ENCODE data around the gene GSN. TPM values are rescaled to one million over a fixed set of nuclear protein-coding genes. Genes with fewer than 3 reads are reported as not detected.

GSN gene
- total RNA-seq, 1 donor from 2014 or later, result 35.0 TPM

GRCh38 chr9:121268851-121269641 lies 1.1 kb downstream of the GSN start:
- no peak for DNase-seq (ENCODE audit: low spot score, unreplicated experiment)
- H3K9me3 Mint-ChIP-seq (ENCODE audit: low read depth), result no peaks in the 10 kb centered on the region
- no peaks in the 10 kb centered on the region for H3K36me3 Mint-ChIP-seq (ENCODE audit: insufficient read depth)
- TF ChIP-seq, protein P1, sequence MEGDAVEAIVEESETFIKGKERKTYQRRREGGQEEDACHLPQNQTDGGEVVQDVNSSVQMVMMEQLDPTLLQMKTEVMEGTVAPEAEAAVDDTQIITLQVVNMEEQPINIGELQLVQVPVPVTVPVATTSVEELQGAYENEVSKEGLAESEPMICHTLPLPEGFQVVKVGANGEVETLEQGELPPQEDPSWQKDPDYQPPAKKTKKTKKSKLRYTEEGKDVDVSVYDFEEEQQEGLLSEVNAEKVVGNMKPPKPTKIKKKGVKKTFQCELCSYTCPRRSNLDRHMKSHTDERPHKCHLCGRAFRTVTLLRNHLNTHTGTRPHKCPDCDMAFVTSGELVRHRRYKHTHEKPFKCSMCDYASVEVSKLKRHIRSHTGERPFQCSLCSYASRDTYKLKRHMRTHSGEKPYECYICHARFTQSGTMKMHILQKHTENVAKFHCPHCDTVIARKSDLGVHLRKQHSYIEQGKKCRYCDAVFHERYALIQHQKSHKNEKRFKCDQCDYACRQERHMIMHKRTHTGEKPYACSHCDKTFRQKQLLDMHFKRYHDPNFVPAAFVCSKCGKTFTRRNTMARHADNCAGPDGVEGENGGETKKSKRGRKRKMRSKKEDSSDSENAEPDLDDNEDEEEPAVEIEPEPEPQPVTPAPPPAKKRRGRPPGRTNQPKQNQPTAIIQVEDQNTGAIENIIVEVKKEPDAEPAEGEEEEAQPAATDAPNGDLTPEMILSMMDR (IDR thresholded peaks at IDR 0.05; ENCODE audit: unreplicated experiment), result no peak
- peaks cover 53% of the 10 kb centered on the region for H3K27me3 Mint-ChIP-seq
- no peak overlapping the region for H3K27ac Mint-ChIP-seq
- H3K4me3 Mint-ChIP-seq (ENCODE audit: low read depth), result peak overlapping the region; percentile 74
- peaks cover 19% of the 10 kb centered on the region for H3K4me1 Mint-ChIP-seq (ENCODE audit: low read depth)

DNA sequence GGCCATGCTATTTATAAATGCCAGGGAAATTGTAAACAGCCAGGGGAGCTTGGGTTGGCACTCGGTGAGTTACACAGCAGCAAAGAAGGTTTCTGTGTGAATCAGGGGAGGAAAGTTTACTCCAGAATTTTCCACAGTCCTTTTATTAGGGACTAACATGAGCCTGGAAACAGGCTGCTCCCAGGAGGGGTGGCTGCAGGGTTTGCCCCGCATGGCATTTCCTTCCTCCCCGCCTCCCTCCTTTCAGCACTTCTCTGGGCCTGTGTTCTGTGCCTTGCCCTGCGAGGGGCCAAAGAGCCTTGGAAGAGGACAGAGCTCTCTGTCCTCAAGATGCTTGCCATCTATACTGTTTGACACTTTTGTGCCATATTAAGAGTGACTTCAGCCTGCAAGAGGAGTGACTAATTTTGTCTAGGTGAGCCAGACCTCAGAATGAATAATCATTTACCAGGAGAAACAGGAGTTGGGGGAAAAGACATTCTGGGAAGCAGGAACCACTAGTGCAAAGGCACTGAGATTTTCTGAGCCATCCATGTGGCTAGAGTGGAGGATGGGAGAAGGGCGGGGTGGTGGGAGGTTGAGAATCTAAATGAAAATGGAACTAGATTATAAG lies 1.8 kb downstream of the GSN start:
- H3K27ac Mint-ChIP-seq, result no peak overlapping the region
- peaks cover 19% of the 10 kb centered on the region for H3K4me1 Mint-ChIP-seq (ENCODE audit: low read depth)

DNA sequence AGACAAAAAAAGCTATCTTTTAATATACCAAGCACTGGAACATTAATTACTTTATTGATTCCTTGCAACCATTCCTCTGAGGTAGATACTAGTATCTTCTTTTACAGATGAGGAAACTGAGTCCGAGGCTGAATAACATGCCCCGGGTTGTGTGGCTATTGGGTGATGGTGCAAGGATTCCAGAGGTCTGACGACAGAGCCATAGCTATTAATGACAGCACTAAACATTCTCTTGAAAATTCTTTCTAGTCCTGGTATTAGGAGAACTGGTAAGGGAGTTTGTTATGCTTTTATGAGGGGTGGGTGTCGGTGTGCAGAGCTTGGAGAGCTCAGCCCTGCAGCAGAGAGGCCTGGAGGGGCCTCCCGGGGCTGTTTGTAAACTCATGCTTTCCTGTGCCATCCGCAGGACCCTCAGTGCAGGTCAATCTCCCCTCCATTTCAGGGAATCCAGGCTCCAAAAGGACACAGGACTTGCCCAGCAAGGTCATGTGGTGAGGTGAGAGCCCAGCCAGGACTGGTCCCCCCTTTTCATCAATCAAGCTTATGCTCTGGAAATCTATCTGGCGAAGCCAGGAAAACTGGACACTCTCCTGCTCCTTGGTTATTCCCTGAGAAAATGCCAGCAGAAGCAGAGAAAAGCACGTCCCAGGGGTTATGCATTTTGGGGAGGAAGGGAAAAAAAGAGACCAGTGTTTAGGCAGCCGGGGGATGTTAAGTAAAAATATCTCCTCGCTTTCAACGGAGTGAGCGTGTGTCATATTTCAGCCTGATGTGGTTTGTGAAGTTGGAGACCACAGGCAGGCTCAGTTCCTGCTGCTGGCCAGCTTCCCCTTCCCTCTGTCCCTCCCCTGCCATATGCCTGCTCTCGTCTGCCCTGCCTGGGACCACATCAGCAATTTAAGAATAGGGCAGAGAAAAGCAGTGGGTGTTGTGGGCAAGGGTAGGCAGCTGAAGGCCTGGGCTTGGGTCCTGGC lies 3.7 kb downstream of the GSN start:
- H3K27me3 Mint-ChIP-seq, result peaks cover 35% of the 10 kb centered on the region
- no peaks in the 10 kb centered on the region for H3K36me3 Mint-ChIP-seq (ENCODE audit: insufficient read depth)
- no peak overlapping the region for H3K27ac Mint-ChIP-seq
- DNase-seq (ENCODE audit: low spot score, unreplicated experiment), result no peak
- H3K9me3 Mint-ChIP-seq (ENCODE audit: low read depth), result no peaks in the 10 kb centered on the region
- H3K4me1 Mint-ChIP-seq (ENCODE audit: low read depth), result peaks cover 19% of the 10 kb centered on the region
- H3K4me3 Mint-ChIP-seq (ENCODE audit: low read depth), result no peak overlapping the region
- TF ChIP-seq, protein P1 (IDR thresholded peaks at IDR 0.05; ENCODE audit: unreplicated experiment), result no peak

More for the DNA sequence above, 1.8 kb downstream of the GSN start:
- TF ChIP-seq, protein P1 (IDR thresholded peaks at IDR 0.05; ENCODE audit: unreplicated experiment), result no peak
- Mint-ChIP-seq H3K9me3 (ENCODE audit: low read depth) (no peaks in the 10 kb centered on the region), H3K4me3 (ENCODE audit: low read depth) (peak overlapping the region; percentile 74), H3K27me3 (peaks cover 52% of the 10 kb centered on the region), H3K36me3 (ENCODE audit: insufficient read depth) (no peaks in the 10 kb centered on the region)
- no peak for DNase-seq (ENCODE audit: low spot score, unreplicated experiment)

- no peak for DNase-seq (ENCODE audit: low spot score, unreplicated experiment)
- Mint-ChIP-seq H3K4me3 (ENCODE audit: low read depth) (no peak overlapping the region), H3K4me1 (ENCODE audit: low read depth) (peaks cover 19% of the 10 kb centered on the region), H3K36me3 (ENCODE audit: insufficient read depth) (no peaks in the 10 kb centered on the region), H3K27me3 (peaks cover 27% of the 10 kb centered on the region), H3K27ac (no peak overlapping the region), H3K9me3 (ENCODE audit: low read depth) (no peaks in the 10 kb centered on the region)
- TF ChIP-seq, protein P1 (IDR thresholded peaks at IDR 0.05; ENCODE audit: unreplicated experiment), result no peak
Measured at GRCh38 chr9:121272401-121272948, 4.5 kb downstream of the GSN start.
